CD4-positive, alpha-beta T cell treated with Interleukin-1 beta for 1 hour (primary cell): ENCODE results near the gene NOP53.
"Not testable (repeated sequence)": the region's sequence is repeated elsewhere in the genome, so short reads cannot be mapped to it uniquely, and the experiment has no call there.

ENCODE experiments used
- DNase-seq, 2 donors: peaks; one replicate each; pipeline ENCODE4 v3.0.0-alpha.2; 2020 to 2022

NOP53 gene

GRCh38 chr19:47755065-47755761 lies 9.9 kb downstream of the NOP53 start:
- DNase-seq: no peak

- no peak for DNase-seq
Observed at GRCh38 chr19:47755762-47756626, 10.6 kb downstream of the NOP53 start.

- DNase-seq: no peak
Observed at GRCh38 chr19:47756627-47756929, 11.2 kb downstream of the NOP53 start.

GRCh38 chr19:47756953-47757608 lies 11.7 kb downstream of the NOP53 start:
- no peak for DNase-seq

- DNase-seq: no peak
Observed at GRCh38 chr19:47757617-47758442, 12.5 kb downstream of the NOP53 start.

GRCh38 chr19:47758443-47758804 lies 13.1 kb downstream of the NOP53 start:
- DNase-seq: no peak

- no peak for DNase-seq
Observed at GRCh38 chr19:47760632-47760999, 15.3 kb downstream of the NOP53 start.

GRCh38 chr19:47761566-47761965 lies 16.2 kb downstream of the NOP53 start:
- no peak for DNase-seq

GRCh38 chr19:47762151-47762550 lies 16.8 kb downstream of the NOP53 start:
- no peak for DNase-seq

- DNase-seq: no peak
Observed at GRCh38 chr19:47762615-47763308, 17.4 kb downstream of the NOP53 start.

GRCh38 chr19:47764705-47765104 lies 19.4 kb downstream of the NOP53 start:
- DNase-seq: not testable (repeated sequence)

- peak; percentile 29 to 41 for DNase-seq
Observed at GRCh38 chr19:47765523-47766358, 20.4 kb downstream of the NOP53 start.

- DNase-seq: no peak
Observed at GRCh38 chr19:47766359-47766620, 20.9 kb downstream of the NOP53 start.

GRCh38 chr19:47766670-47767069 lies 21.3 kb downstream of the NOP53 start:
- no peak for DNase-seq

- no peak for DNase-seq
Observed at GRCh38 chr19:47767349-47767748, 22.0 kb downstream of the NOP53 start.

GRCh38 chr19:47768604-47769003 lies 23.3 kb downstream of the NOP53 start:
- no peak for DNase-seq

- DNase-seq: no peak
Observed at GRCh38 chr19:47769534-47769933, 24.2 kb downstream of the NOP53 start.

GRCh38 chr19:47771291-47771690 lies 25.9 kb downstream of the NOP53 start:
- not testable (repeated sequence) for DNase-seq

- no peak for DNase-seq
Observed at GRCh38 chr19:47776568-47776967, 31.2 kb downstream of the NOP53 start.

- DNase-seq: not testable (repeated sequence)
Observed at GRCh38 chr19:47777245-47778048, 32.1 kb downstream of the NOP53 start.
